ENCODE results near the gene MFF.
A peak's percentile ranks its signal among the peaks of the same experiment; 100 is the strongest.
"Not testable (repeated sequence)": the region's sequence is repeated elsewhere in the genome, so short reads cannot be mapped to it uniquely, and the experiment has no call there.

MFF gene

GRCh38 chr2:227335713-227336112, 10.7 kb downstream of the MFF start:
- no peak for DNase-seq (ENCODE audit: low spot score)

GRCh38 chr2:227337442-227337841, 12.4 kb downstream of the MFF start:
- DNase-seq (ENCODE audit: low spot score), result no peak

GRCh38 chr2:227339098-227339599, 14.1 kb downstream of the MFF start:
- no peak for DNase-seq (ENCODE audit: low spot score)

- DNase-seq (ENCODE audit: low spot score), result no peak
These were observed 15.1 kb downstream of the MFF start for GRCh38 chr2:227340106-227340505.

GRCh38 chr2:227341553-227341952, 16.5 kb downstream of the MFF start:
- DNase-seq (ENCODE audit: low spot score), result no peak

- DNase-seq (ENCODE audit: low spot score), result no peak
These were observed 19.2 kb downstream of the MFF start for GRCh38 chr2:227344231-227344630.

GRCh38 chr2:227347117-227347516, 22.1 kb downstream of the MFF start:
- no peak for DNase-seq (ENCODE audit: low spot score)

GRCh38 chr2:227348324-227348723, 23.3 kb downstream of the MFF start:
- DNase-seq (ENCODE audit: low spot score), result no peak

GRCh38 chr2:227349989-227350612, 25.1 kb downstream of the MFF start:
- no peak for DNase-seq (ENCODE audit: low spot score)

GRCh38 chr2:227351639-227352038, 26.6 kb downstream of the MFF start:
- DNase-seq (ENCODE audit: low spot score), result no peak

GRCh38 chr2:227360351-227360750, 35.3 kb downstream of the MFF start:
- DNase-seq (ENCODE audit: low spot score), result no peak

GRCh38 chr2:227363756-227364155, 38.7 kb downstream of the MFF start:
- DNase-seq (ENCODE audit: low spot score), result no peak

- not testable (repeated sequence) for DNase-seq (ENCODE audit: low spot score)
These were observed 39.7 kb downstream of the MFF start for GRCh38 chr2:227364585-227365263.

- DNase-seq (ENCODE audit: low spot score), result no peak
These were observed 40.8 kb downstream of the MFF start for GRCh38 chr2:227365833-227366232.

GRCh38 chr2:227366769-227367426, 41.8 kb downstream of the MFF start:
- peak; percentile 33 for DNase-seq (ENCODE audit: low spot score)

GRCh38 chr2:227367427-227367795, 42.4 kb downstream of the MFF start:
- DNase-seq (ENCODE audit: low spot score), result no peak

- DNase-seq (ENCODE audit: low spot score), result no peak
These were observed 43.5 kb downstream of the MFF start for GRCh38 chr2:227368574-227368973.

- DNase-seq (ENCODE audit: low spot score), result no peak
These were observed 45.0 kb downstream of the MFF start for GRCh38 chr2:227370092-227370491.

- no peak for DNase-seq (ENCODE audit: low spot score)
These were observed 45.8 kb downstream of the MFF start for GRCh38 chr2:227370791-227371312.

- DNase-seq (ENCODE audit: low spot score), result no peak
These were observed 48.3 kb downstream of the MFF start for GRCh38 chr2:227373389-227373788.

- no peak for DNase-seq (ENCODE audit: low spot score)
These were observed 49.1 kb downstream of the MFF start for GRCh38 chr2:227374158-227374557.

- no peak for DNase-seq (ENCODE audit: low spot score)
These were observed 51.8 kb downstream of the MFF start for GRCh38 chr2:227376656-227377396.
